Astrocyte (in vitro differentiated cells and primary cell): ENCODE results near the gene UGT2B10.
"Not testable (repeated sequence)": the region's sequence is repeated elsewhere in the genome, so short reads cannot be mapped to it uniquely, and the experiment has no call there.

Experiments
- EZH2 ChIP-seq: IDR thresholded peaks from 2 replicates; pipeline ENCODE4 v1.6.1; 2012; ENCODE audit warnings: mild to moderate bottlenecking, low read length, inconsistent platforms; ENCODE audit not compliant: insufficient read depth
- TF ChIP-seq, protein P1 (sequence below): IDR thresholded peaks from 2 replicates; pipeline ENCODE4 v1.5.1; 2011; ENCODE audit warnings: low read depth, mild to moderate bottlenecking, inconsistent platforms, low read length, moderate library complexity; ENCODE audit not compliant: insufficient read depth

DNA sequence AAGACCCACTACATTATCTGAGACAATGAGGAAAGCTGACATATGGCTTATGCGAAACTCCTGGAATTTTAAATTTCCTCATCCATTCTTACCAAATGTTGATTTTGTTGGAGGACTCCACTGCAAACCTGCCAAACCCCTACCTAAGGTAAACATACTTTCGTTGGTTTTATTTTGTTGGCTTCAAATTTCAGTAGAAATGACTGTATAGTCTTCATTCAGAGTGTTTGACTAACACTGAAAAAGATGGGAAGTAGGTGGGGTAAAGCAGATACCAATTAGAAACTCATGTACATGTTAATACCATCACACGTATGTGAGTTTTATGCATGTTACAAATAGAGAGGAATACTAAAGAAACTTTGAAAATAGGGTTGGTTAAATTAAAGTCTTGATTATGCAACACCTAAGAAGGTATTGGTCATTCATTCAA lies 2.3 kb downstream of the UGT2B10 start:
- TF ChIP-seq, protein P1, sequence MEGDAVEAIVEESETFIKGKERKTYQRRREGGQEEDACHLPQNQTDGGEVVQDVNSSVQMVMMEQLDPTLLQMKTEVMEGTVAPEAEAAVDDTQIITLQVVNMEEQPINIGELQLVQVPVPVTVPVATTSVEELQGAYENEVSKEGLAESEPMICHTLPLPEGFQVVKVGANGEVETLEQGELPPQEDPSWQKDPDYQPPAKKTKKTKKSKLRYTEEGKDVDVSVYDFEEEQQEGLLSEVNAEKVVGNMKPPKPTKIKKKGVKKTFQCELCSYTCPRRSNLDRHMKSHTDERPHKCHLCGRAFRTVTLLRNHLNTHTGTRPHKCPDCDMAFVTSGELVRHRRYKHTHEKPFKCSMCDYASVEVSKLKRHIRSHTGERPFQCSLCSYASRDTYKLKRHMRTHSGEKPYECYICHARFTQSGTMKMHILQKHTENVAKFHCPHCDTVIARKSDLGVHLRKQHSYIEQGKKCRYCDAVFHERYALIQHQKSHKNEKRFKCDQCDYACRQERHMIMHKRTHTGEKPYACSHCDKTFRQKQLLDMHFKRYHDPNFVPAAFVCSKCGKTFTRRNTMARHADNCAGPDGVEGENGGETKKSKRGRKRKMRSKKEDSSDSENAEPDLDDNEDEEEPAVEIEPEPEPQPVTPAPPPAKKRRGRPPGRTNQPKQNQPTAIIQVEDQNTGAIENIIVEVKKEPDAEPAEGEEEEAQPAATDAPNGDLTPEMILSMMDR: not testable (repeated sequence)
- TF ChIP-seq EZH2: not testable (repeated sequence)
